Measurements from ENCODE around the gene ING5.
"Not testable (repeated sequence)": the region's sequence is repeated elsewhere in the genome, so short reads cannot be mapped to it uniquely, and the experiment has no call there.

Gene ING5

DNA sequence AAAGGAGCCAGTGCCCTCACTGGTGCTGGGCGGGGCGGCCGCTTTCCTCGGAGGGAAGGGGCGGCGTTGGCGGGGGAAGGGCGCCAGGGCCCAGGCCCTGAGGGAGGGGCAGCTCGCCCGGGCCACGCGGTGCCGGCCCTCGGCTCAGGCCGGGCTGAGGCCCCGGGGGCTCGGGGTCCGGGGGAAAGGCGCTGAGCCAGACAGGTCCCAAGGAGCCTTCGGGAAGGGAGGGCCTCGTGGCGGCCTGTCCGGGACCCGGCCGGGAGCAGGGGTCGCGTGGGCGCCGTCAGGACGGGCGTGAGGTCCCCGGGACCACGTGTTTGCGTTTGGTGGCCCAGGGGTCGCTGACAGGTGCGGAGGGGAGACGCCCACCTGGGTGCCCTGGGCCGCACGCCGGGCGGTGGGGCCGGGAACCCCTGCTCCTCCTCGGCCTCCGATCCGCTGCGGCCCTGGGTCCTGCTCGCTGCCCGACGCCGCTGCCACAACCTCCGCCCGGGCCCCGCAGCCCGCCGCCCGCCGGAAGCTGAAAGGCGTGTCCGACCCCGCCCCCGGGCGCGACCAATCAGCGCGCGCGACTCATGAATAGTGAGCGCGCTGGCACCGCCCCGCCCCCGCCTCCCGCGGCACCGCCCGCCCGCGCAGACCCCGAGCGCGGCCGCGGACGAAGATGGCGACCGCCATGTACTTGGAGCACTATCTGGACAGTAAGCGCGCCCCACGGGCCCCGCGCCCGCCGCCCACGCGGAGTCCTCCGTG is at the start of gene ING5:
TSS of gene ING5 (plus strand) at position 641 of the 756 bp plus-strand sequence. CDS start at position 668, 27 bp downstream.
- DNase-seq = peak; percentile 93

DNA sequence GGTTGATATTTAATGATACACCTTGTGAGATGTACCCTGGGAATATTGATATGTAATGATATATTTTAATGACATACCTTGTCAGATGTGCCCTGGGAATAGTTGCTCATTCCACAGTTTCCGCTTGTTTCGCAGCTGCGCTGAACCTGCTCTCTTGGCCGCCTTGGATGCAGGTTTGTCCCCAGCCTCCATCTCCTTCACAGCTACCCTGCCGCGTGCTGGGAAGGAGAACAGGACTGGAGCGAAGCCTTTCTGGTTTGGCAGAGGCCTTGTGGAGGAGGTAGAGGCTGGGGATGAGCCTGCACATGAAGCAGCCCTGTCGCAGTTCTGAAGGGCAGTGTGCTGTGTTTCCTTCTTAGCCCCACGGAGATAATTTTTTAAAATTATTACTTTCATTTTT is 49.7 kb upstream of the ING5 start:
- DNase-seq = no peak

DNA sequence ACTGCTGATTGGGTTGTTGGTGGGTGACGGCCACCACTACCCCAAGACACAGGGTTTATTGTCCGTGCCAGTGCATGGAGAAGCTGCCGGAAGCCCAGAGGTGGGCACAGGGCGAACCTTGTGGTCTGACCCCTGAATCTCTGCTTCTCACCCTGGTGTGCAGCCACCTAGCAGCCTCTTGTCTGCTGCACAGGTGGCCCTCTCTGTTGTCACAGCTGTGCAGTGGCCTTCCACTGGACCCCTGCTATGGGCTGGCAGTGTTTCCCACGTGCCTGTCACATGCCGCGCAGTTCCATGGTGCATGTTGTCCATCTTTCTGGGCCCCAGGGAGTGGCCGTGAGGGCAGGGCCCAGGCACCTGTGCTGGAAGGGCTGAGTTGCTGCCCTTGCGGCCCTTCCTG is 49.1 kb upstream of the ING5 start:
- DNase-seq = no peak

DNA sequence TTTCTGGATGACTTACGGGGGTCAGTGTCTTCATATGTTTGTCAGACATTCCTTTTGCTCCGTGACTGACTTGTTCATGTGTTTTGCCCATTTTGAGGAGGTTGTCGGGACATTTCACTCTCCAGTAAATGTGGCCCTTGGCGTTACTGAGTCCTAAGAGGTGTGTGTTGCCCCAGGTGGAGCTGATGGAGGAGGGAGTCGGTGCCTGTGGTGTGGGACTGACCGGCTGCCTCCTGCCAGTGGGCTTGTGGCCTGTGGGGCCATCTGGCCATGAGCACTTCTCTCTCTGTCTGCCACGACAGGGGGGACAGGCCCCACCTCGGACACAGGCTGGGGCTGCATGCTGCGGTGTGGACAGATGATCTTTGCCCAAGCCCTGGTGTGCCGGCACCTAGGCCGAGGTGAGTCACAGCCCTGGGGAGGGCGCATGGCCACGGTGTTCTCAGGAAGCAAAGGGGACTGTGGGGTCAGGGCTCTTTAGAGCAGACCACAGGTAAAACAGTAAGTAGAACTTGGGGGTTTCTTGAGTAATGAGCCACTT is 48.6 kb upstream of the ING5 start:
- no peak for DNase-seq

DNA sequence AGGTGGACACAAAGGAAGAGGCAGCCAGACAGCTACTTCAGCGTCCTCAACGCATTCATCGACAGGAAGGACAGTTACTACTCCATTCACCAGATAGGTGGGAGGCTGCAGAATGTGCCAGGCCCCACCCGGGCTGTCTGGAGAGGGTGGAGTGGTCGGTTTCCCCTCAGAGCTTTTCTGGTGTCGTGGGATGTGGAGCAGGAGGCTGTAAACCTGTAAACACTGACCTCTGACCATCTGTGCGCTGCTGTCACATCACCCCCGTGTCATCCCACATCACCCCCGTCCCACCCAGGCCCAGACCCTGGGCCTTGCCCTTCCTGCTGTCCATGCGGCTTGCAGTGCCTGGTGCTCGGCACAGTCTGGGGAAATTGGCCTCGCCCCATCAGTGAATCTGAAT is 47.3 kb upstream of the ING5 start:
- DNase-seq = no peak

DNA sequence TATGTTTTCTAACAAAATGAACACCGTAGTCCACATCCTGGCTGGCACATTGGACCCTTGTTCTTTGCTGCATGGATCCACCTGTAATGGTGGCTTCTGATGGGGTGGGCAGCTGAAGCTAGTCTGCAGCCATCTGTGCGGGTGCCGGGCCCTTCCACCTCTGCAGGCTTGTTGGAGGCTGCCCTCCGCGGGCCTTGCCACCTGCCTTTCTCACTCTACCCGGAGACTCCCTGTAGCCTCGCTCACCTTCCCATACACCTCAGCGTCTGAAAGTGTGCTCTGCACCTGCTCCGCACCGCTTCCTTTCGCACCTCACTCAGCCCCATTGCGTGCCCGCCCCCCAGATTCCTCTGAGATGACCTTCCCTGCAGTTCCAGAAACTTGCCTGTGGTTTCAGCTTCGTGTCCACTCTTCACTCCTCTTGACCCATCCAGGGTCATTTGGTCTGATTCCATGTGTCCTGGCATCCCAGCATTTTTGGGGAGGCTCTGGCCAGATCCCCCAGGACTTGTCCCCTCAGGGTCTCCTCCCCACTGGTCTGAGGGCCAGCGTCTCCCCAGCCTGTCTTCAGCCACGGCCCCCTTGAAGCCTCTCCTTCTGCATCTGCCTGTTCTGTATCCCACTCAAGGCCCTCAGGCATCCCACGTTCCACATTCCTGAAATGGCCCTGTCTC is 46.2 kb upstream of the ING5 start:
- no peak for DNase-seq

DNA sequence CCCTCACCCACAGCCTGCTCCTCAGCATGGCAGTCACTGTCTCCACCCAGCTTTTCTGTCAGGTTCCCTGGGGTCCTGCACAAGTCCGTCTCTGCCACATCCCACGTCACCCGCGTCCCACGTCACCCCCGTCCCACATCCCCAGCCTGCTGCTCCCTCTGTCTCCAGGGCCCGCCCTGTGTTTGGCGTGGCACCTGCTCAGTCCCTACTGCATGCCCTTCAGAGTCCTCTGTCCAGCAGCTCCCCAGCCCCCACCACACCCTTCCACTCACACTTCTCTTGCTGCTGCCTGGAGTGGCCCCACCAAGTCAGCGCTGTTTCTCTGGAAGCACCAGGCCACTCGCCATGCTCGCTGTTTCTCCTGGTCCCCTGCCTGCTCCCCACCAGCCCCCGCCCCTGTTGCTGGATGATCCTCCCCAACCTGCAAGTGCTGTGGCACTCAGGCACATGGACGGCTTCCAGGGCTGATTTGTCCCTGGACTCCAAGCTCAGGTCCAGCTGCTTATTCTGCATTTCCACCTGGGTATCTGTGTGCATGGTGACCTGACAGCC is 45.6 kb upstream of the ING5 start:
- no peak for DNase-seq

DNA sequence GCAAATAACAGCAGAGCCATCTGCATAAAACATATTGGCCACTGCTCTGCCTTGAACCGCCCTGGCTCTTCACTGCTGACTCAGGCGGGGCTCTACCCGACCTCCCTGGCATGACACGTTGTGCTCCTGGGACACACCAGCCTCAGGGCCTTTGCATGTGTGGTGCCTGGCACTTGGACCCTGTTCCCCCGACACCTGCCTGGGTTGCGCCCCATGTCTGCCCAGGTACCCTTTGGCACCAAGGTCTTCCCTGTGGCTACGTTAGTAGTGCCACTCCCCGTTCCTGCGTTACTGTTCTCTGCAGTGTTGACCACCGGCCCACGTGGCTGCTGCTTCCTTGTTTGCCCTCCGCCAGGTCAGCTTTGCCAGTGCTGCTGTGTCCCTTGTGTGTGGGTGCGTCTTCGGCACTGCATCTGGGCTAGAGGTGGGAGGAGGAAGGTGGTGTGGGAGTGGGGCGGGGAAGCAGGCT is 44.0 kb upstream of the ING5 start:
- DNase-seq = no peak

DNA sequence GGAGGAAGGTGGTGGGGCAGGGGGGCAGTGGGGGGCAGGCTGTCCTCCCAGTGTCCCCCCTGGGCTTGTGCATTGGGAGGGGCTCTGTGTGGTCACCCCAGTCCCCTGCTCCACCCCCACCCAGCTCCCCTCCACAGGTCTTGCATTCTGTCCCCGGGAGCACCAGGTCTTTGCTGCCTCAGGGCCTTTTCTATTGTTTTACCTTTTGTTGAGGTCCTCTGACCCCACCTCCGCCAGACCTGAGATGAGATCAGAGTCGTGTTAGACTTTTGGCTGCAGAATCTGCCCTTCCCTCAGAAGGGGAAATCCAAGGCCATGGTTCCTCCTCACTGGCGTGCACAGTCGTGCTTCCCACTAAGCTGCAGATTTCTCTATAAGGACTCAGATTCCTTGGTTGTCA is 43.5 kb upstream of the ING5 start:
- DNase-seq = no peak

DNA sequence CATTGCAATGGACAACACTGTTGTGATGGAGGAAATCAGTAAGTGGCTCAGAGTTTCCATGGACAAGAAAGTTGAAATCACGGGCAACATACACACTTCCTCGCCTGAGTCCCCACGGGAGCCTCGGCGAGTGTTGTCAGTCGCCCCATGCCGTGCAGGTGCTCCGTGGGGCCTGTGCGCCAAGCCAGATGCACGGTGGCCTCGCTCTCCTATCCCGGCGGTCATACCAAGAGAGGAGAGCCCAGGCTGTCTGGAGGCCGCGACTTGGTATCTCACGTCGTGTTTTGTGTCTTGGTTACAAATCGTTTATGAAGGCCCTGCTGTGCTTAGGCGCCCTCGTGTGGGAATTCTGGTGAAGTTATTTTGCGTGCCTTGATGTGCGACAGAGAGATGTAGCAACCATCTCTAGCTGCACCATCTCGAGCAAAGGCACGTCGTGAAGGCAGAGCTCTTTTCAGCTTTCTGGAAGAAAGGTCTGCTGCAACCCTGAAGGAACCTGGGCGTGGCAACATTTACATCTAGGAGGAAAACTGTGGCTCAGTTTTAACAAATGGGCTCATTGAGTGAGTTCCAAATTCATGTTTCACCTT is 42.6 kb upstream of the ING5 start:
- DNase-seq = no peak

DNA sequence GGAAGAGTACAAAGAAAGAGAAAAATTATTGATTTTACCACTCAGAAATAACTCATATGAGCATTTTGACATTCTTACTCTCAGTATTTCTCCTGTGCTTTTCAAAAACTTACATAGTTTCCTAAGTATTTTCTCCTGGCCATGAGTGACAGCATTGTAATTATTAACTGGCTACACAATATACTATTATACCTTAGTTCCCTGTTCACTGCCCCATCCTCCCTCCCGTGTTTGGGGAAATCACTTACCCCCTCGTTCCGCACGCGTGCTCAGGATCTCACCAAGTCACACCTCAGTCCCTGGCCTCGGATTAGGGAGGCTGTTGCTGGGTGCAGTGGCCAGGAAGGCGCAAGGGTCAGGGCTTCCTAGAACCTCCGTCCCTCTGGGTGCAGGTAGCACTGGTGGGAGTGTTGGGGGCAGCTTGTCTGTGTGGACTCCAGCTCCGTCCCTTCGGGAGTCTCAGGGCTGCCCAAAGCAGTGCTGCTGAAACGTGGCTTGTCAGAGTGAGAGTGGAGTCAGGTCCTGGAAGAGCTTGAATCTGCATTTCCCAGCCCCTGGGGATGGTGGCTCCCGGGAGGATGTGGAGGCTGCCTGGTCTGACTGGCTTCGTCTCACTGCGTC is 41.1 kb upstream of the ING5 start:
- DNase-seq = no peak

DNA sequence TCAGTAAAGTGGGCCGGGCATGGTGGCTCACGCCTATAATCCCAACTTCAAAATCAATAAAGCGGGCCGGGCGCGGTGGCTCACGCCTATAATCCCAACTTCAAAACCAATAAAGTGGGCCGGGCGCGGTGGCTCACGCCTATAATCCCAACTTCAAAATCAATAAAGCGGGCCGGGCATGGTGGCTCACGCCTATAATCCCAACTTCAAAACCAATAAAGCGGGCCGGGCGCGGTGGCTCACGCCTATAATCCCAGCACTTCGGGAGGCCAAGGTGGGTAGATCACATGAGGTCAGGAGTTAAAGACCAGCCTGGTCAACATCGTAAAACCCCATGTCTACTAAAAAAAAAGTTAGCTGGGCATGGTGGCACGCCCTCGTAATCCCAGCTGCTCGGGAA is 39.1 kb upstream of the ING5 start:
- not testable (repeated sequence) for DNase-seq

DNA sequence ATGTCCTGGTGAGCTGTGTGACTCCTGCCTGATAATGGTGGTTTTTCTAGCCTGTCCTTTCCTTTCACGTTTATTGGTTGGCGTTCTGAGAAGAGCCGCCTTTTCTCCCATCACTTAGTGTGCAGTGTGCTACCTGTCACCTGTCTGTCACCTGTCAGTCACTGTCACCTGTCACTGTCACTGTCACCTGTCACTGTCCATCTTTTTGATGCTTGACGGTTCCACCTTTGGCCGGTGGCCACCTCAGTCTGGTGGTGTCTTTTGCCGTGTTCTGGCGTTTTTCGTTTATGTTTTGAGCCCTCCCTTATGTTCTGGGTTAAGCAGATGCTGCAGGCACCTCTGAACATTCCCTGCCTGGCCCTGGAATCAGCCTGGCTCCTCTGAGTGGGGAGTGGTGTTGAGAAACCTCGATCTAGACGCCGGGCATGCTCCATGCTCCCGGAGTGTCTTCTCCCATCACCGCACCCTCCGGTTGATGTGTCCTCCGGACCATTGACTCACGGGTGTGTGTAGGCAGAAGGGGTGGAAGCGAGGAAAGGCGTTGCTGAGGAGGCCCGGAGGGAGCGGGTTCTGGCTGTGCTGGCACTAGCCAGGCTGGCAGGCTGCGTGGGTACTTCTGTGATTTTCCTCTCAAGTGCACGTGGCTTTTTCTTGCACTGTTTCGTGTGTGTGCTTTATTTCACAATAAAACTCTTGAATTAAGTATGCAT is 36.0 kb upstream of the ING5 start:
- DNase-seq = no peak

DNA sequence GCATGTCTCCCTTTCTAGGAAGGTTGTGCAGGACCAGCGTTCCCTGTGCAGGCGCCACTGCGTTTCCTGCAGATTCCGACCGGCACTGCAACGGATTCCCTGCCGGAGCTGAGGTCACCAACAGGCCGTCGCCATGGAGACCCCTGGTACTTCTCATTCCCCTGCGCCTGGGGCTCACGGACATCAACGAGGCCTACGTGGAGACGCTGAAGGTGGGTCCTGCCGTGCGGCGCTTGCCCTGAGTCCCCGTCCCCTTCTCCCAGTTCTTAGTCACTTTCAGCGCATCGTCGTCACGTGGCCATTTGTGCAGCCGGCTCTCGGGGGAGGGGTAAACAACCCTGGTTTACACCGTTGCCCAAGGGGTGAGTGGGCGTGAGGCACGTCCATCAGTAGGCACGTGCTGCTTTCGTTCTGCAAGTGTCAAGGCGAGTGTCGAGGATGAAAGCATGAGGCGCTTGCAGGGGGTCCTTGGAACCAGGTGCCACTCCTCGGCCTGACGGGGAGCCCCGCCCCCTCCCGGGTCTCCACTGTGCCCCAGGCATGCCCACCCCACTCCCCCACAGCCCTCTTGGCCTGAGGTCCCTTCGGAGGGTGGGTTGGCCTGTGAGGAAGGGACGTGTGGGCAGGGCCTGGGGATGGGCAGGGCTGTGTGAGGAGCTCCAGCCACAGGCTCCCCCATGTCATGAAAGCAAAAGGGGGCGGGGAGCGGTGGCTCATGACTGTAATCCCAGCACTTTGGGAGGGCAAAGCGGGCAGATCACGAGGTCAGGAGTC is 35.0 kb upstream of the ING5 start:
- no peak for DNase-seq

DNA sequence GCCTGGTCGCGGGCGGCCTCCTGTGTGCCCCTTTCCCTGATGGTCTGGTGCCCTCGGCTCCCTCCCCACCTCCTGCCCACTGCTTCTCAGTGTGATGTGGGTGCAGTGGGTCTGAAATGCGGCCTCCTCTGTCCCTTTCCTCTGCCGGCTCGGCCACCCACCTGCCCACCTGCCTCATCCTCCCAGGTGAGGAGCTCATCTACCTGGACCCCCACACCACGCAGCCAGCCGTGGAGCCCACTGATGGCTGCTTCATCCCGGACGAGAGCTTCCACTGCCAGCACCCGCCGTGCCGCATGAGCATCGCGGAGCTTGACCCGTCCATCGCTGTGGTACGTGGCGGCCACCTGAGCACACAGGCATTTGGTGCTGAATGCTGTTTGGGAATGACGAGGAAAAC is 33.5 kb upstream of the ING5 start:
- no peak for DNase-seq

DNA sequence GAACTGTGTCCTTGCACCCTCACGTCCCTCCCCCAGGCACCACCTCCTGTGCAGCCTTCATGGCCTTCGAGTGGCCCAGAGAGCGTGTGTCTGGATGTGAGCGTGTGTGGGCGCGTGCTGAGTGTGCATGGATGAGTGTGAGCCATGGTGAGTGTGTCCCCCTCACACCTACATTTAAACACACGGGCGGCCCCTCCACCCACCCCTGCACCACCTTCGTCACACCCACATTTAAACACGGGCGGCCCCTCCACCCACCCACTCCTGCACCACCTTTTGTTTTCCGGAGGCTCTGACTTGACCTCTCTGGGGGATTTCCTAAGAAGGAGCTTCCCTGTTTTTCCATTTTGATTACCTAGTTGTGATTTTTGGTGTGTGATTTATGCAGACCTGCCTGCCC is 33.0 kb upstream of the ING5 start:
- DNase-seq = no peak

DNA sequence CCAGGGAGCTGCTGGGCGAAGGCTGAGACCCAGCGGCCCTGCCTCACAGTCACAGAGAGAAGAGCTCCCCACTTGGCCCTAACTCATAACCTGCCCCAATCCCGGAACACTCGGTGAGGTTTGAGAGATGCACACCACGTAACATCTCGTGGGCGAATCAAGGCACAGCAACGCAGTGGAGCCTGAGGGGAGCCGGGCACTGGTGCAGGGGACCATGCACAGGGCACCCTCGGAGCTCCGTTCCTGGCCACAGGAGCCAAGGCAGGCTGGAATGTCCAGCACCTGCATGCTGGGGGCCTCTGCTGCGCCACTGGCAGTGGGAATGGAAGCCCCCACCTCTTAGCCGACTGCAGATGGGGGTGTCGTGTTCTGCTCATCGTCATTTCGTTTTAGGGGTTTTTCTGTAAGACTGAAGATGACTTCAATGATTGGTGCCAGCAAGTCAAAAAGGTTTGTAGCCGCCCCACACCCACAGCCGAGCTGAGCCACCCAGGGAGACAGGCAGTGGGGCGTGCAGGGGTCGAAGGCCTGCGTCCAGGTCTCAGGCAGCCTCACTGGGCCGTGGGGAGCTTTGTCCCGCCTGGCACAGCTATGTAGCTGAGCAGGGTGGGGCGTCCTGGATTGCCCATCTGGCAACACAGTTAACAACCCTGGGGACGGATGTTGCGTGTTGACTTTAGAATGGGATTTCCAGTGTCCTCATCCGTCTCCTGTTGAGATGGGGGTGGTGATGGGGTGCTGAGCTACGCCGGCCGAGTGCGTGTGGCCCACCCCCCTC is 31.3 kb upstream of the ING5 start:
- DNase-seq = no peak

DNA sequence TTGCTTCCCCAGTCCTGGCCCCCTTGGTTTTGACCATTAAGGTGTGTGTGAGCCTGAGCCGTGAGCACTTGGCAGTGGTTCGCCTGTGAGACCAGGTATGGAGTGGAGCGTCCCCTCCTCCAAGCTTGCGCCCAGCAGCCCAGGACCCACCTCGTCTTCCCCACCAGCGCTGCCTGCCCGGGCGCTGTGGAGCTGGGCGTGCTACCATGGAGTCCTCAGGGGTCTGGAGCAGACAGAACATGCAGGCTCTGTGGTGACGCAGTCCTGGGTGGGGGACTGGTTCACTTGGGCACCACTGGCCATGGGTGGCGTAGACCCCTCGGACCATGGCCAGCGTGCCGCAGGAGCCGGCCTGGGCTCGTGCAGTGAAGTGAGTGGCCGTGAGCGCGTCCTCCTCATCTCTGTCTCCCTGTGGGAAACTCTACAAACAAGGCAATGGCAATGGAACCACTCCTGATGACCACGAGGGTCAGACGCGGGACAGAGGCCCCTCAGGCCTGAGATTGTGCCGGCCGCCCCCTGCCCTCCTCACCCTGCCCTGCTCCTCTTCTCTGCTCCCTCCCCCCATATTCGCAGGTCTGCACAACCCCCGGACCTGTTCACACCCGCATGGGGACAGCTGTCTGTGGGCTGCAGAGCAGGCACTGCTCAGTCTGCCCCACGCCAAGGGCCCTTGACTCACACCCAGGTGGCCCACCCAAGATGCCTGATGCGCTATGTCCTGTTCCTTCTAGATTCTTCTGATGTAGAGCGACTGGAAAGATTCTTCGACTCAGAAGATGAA is 30.2 kb upstream of the ING5 start:
- no peak for DNase-seq

DNA sequence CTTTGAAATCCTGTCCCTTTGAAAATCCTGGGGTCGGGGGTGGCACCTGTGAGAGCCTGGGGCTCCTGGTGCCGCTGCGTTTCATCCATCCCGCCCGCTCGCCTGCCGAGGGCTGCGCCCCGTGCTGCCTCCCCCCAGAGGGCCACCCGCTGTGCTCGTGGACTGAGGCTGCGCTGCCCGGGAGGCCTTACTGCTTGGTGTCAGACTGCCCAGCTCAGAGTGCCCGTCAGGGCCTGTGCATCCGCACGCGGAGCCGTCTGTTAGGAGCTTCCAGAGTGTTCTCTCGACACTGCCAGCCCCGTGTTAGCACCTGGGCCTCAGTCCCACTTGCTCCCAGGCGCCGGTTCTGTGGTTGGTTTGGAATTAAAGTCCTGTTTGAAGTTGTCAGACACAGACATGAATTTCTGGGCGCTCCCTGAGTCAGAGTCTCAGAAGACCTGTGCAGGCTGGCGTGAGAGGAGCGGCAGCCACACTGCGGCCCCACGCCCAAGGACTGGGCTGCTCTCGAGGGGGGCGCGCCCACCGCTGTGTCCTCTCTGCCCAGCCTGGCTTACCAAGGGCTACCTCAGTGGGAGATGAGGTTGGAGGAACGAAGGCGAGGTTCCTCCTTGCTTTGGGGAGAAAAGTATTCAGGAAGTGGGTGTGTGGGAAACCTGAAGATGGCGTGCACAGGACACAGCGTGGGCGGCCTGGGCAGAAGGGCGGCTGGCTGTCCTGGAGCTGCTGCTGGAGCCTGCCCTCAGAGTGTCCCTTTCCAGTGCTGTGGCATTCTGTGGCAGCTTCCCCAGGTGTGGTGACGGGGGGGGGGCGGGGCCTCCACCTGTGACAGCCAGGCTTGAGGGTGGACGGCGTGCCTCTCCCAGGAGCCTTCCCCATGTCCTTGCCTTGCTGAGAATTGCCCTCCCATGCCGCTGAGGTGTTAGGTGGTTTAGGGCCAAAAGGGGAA is 29.3 kb upstream of the ING5 start:
- no peak for DNase-seq
